ENCODE data around the gene ATXN1. TPM values are rescaled to one million over a fixed set of nuclear protein-coding genes. Genes with fewer than 3 reads are reported as not detected.
"Not testable (repeated sequence)": the region's sequence is repeated elsewhere in the genome, so short reads cannot be mapped to it uniquely, and the experiment has no call there.

ATXN1 gene
- 13.1 and 23.7 TPM in 2 replicates for total RNA-seq

GRCh38 chr6:16760516-16761470, at the start of gene ATXN1:
Gene ATXN1 (minus strand): TSS chr6:16761460.
- no peak for DNase-seq (ENCODE audit: extremely low read depth, low read depth, low spot score)

GRCh38 chr6:16810411-16810810, 49.2 kb upstream of the ATXN1 start:
- no peak for DNase-seq (ENCODE audit: extremely low read depth, low read depth, low spot score)

- DNase-seq (ENCODE audit: extremely low read depth, low read depth, low spot score), result no peak
Measured at GRCh38 chr6:16809753-16810358, 48.6 kb upstream of the ATXN1 start.

GRCh38 chr6:16807956-16808355, 46.7 kb upstream of the ATXN1 start:
- DNase-seq (ENCODE audit: extremely low read depth, low read depth, low spot score), result no peak

- DNase-seq (ENCODE audit: extremely low read depth, low read depth, low spot score), result no peak
Measured at GRCh38 chr6:16806363-16806762, 45.1 kb upstream of the ATXN1 start.

- no peak for DNase-seq (ENCODE audit: extremely low read depth, low read depth, low spot score)
Measured at GRCh38 chr6:16805243-16805950, 44.1 kb upstream of the ATXN1 start.

GRCh38 chr6:16804546-16805242, 43.4 kb upstream of the ATXN1 start:
- no peak for DNase-seq (ENCODE audit: extremely low read depth, low read depth, low spot score)

GRCh38 chr6:16803294-16804200, 42.3 kb upstream of the ATXN1 start:
- DNase-seq (ENCODE audit: extremely low read depth, low read depth, low spot score), result no peak

- DNase-seq (ENCODE audit: extremely low read depth, low read depth, low spot score), result no peak
Measured at GRCh38 chr6:16802071-16802470, 40.8 kb upstream of the ATXN1 start.

GRCh38 chr6:16800942-16801341, 39.7 kb upstream of the ATXN1 start:
- DNase-seq (ENCODE audit: extremely low read depth, low read depth, low spot score), result no peak

- no peak for DNase-seq (ENCODE audit: extremely low read depth, low read depth, low spot score)
Measured at GRCh38 chr6:16800341-16800740, 39.1 kb upstream of the ATXN1 start.

GRCh38 chr6:16799279-16800193, 38.3 kb upstream of the ATXN1 start:
- no peak for DNase-seq (ENCODE audit: extremely low read depth, low read depth, low spot score)

- no peak for DNase-seq (ENCODE audit: extremely low read depth, low read depth, low spot score)
Measured at GRCh38 chr6:16793828-16794412, 32.7 kb upstream of the ATXN1 start.

GRCh38 chr6:16789329-16790038, 28.2 kb upstream of the ATXN1 start:
- DNase-seq (ENCODE audit: extremely low read depth, low read depth, low spot score), result no peak

- no peak for DNase-seq (ENCODE audit: extremely low read depth, low read depth, low spot score)
Measured at GRCh38 chr6:16787128-16787682, 25.9 kb upstream of the ATXN1 start.

- DNase-seq (ENCODE audit: extremely low read depth, low read depth, low spot score), result no peak
Measured at GRCh38 chr6:16785496-16785895, 24.2 kb upstream of the ATXN1 start.

GRCh38 chr6:16784957-16785356, 23.7 kb upstream of the ATXN1 start:
- not testable (repeated sequence) for DNase-seq (ENCODE audit: extremely low read depth, low read depth, low spot score)
